Measurements from ENCODE around the gene FAM149B1.
"Not testable (repeated sequence)": the region's sequence is repeated elsewhere in the genome, so short reads cannot be mapped to it uniquely, and the experiment has no call there.

Gene FAM149B1

DNA sequence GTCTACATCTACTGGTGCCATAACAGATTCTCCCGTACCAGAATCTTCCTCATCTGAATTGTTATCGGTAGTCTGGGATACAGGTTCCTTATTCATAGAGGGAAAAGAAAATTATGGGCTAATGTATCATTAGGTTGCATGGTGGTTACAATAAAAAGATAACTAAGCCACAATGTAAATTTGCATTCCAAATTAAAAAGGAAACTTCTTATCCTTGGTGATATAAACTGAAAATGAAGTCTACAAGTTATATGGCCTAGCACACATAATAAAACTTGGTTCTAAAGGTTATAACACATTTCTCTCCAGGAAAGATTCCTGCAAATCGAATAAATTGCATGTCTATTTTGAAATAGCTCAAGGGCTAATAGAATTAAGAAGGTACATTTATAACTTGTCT is 33.2 kb upstream of the FAM149B1 start:
- no peak overlapping the region for H3K4me3 ChIP-seq (replicated peaks; ENCODE audit: low read depth, low read length)
- TF ChIP-seq, protein P1, sequence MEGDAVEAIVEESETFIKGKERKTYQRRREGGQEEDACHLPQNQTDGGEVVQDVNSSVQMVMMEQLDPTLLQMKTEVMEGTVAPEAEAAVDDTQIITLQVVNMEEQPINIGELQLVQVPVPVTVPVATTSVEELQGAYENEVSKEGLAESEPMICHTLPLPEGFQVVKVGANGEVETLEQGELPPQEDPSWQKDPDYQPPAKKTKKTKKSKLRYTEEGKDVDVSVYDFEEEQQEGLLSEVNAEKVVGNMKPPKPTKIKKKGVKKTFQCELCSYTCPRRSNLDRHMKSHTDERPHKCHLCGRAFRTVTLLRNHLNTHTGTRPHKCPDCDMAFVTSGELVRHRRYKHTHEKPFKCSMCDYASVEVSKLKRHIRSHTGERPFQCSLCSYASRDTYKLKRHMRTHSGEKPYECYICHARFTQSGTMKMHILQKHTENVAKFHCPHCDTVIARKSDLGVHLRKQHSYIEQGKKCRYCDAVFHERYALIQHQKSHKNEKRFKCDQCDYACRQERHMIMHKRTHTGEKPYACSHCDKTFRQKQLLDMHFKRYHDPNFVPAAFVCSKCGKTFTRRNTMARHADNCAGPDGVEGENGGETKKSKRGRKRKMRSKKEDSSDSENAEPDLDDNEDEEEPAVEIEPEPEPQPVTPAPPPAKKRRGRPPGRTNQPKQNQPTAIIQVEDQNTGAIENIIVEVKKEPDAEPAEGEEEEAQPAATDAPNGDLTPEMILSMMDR (IDR thresholded peaks at IDR 0.05; ENCODE audit: low read depth, low read length, missing control alignments): no peak
- DNase-seq (ENCODE audit: extremely low read depth, low read depth): no peak

DNA sequence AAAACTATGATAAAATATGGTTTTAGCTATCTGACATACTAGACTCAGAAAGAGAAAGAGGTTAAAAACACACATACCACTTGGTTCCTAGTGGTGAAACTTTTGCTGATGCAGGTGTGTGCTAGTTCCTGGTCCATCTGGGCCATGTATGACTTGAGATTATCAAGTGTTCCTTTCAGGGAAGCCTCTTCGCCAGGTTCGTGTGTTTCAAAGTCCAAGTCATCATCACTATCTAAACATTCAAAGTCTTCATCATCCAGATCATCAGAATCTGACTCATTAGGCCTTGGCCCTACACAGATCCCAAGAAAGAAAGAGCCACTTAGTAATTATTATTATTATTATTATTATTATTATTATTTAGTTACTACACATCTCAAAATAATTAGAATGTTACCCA is 31.3 kb upstream of the FAM149B1 start:
- no peak overlapping the region for H3K4me3 ChIP-seq (replicated peaks; ENCODE audit: low read depth, low read length)
- no peak for DNase-seq (ENCODE audit: extremely low read depth, low read depth)
- TF ChIP-seq, protein P1 (IDR thresholded peaks at IDR 0.05; ENCODE audit: low read depth, low read length, missing control alignments): no peak

DNA sequence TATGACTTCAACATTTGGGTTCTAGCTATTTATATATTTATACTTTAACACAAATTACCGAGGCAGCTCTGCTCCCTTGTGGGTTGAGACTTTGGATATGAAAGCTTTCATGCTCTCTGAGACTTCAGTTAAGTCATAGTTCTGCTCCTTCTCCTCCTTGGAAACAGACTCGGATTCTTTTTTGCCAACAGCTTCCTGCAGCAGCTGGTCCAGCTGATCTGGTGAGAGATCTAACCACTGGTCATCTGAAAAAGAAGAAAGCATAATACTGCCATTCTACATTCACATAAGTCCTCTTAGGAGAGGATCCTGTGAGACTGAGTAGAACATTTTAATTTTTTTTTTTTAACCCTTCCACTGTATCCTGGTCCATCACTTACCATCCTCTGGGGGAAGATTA is 28.7 kb upstream of the FAM149B1 start:
- no peak for DNase-seq (ENCODE audit: extremely low read depth, low read depth)

DNA sequence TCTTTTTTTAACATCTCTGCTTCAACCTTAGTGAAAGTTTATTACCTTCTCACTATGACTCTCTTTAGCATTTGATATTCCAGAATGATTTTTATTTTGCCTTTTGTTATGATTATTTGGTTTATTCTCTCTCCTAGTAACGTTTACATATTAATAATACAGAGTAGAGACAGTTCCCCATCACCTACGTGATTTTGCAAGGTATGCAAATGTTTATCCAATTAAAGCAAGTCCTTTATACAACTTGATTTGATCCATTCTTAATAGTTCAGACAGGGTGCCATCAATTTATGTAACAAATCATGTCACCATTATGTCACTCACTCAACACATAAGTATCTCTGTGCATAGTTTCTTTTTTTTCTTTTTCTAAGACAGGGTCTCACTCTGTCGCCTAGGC is 26.3 kb upstream of the FAM149B1 start:
- no peak for DNase-seq (ENCODE audit: extremely low read depth, low read depth)
- TF ChIP-seq, protein P1 (IDR thresholded peaks at IDR 0.05; ENCODE audit: low read depth, low read length, missing control alignments): no peak
- no peak overlapping the region for H3K4me3 ChIP-seq (replicated peaks; ENCODE audit: low read depth, low read length)

More for the DNA sequence above, 28.7 kb upstream of the FAM149B1 start:
- TF ChIP-seq, protein P1 (IDR thresholded peaks at IDR 0.05; ENCODE audit: low read depth, low read length, missing control alignments): no peak
- no peak overlapping the region for H3K4me3 ChIP-seq (replicated peaks; ENCODE audit: low read depth, low read length)

DNA sequence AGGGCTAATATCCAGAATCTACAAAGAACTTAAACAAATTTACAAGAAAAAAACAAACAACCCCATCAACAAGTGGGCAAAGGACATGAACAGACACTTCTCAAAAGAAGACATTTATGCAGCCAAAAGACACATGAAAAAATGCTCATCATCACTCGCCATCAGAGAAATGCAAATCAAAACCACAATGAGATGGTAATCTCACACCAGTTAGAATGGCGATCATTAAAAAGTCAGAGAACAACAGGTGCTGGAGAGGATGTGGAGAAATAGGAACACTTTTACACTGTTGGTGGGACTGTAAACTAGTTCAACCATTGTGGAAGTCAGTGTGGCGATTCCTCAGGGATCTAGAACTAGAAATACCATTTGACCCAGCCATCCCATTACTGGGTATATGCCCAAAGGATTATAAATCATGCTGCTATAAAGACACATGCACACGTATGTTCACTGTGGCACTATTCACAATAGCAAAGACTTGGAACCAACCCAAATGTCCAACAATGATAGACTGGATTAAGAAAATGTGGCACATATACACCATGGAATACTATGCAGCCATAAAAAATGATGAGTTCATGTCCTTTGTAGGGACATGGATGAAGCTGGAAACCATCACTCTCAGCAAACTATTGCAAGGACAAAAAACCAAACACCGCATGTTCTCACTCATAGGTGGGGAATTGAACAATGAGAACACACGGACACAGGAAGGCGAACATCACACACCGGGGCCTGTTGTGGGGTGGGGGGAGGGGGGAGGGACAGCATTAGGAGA is 17.1 kb upstream of the FAM149B1 start:
- H3K4me3 ChIP-seq (replicated peaks; ENCODE audit: low read depth, low read length); DNase-seq (ENCODE audit: extremely low read depth, low read depth): not testable (repeated sequence)

DNA sequence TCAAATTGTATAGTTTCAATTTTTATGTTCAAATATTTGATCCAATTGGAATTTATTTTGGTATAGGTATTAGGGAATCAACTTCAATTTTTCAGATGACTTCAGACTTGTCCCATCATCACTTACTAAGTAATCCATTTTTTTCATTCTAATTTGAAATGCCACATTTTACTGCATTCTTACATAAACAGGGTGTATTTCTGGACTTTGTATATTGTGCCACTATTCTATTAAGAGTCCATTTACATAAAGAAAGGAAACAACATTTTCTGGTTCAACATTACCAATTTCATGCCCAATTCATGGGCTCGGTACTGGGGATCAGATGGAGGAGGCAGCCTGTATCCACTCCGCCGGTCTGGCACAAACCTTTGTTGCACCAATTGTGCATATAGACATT is 15.9 kb upstream of the FAM149B1 start:
- DNase-seq (ENCODE audit: extremely low read depth, low read depth): no peak
- TF ChIP-seq, protein P1 (IDR thresholded peaks at IDR 0.05; ENCODE audit: low read depth, low read length, missing control alignments): no peak
- H3K4me3 ChIP-seq (replicated peaks; ENCODE audit: low read depth, low read length): no peak overlapping the region

DNA sequence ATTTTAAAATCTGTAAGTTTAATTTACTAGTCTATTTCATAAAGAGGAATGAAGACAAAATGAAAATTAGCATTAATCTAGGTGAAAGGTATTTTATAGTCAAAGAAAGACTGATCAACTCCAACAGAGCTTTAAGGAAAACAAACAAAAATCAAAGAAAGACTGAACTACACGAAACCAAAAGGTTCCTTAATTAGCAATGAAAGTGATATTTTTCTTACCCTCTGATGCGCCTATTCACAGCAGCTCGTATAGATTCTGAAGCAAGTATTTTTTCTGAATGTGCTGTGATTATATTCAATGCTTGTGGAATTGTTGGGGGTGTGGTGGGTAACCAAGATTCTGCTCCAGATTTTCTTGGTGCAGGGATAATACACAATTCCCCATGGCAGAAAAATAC is 11.9 kb upstream of the FAM149B1 start:
- DNase-seq (ENCODE audit: extremely low read depth, low read depth): no peak
- TF ChIP-seq, protein P1 (IDR thresholded peaks at IDR 0.05; ENCODE audit: low read depth, low read length, missing control alignments): no peak
- H3K4me3 ChIP-seq (replicated peaks; ENCODE audit: low read depth, low read length): no peak overlapping the region

Measured in HFF-Myc (cell line).